Ramos (cell line): ENCODE data around the gene MPND.

Experiments used
- in situ Hi-C: fragments of 300-500 bp; cut with MboI; formaldehyde crosslinking; loops from one replicate; pipeline ENCODE4 v1.14.3; 2022; ENCODE audit warnings: low sequenced_read_pairs; ENCODE audit not compliant: unreplicated experiment

Gene MPND, protein sequence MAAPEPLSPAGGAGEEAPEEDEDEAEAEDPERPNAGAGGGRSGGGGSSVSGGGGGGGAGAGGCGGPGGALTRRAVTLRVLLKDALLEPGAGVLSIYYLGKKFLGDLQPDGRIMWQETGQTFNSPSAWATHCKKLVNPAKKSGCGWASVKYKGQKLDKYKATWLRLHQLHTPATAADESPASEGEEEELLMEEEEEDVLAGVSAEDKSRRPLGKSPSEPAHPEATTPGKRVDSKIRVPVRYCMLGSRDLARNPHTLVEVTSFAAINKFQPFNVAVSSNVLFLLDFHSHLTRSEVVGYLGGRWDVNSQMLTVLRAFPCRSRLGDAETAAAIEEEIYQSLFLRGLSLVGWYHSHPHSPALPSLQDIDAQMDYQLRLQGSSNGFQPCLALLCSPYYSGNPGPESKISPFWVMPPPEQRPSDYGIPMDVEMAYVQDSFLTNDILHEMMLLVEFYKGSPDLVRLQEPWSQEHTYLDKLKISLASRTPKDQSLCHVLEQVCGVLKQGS

GRCh38 chr19:4343370-4344307 is at the start of gene MPND:
Gene MPND, plus strand, starts transcription at chr19:4343562. Its CDS starts 32 bp downstream, at chr19:4343594.
- in situ Hi-C loops: no loop called here

DNA sequence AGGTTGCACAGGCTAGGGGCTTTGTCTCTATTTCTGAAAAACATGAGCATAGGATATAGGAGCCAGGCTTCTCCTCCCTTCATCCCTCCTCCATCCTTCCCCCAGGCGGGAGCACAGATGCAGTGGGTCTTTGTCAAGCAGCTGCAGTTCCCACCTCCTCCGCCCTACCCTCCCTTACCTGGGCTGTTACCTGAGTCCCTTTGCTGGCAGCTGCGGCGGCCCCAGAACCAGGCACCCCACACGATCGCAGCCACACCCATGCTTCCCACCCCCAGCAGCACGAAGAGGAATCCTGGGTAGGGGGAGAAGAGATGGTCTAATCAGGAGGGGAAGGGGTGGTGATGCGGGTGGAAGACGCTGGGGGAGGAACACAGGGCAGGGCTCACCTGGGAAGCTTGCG is 49.0 kb upstream of the MPND start:
- in situ Hi-C loops: no loop called here

DNA sequence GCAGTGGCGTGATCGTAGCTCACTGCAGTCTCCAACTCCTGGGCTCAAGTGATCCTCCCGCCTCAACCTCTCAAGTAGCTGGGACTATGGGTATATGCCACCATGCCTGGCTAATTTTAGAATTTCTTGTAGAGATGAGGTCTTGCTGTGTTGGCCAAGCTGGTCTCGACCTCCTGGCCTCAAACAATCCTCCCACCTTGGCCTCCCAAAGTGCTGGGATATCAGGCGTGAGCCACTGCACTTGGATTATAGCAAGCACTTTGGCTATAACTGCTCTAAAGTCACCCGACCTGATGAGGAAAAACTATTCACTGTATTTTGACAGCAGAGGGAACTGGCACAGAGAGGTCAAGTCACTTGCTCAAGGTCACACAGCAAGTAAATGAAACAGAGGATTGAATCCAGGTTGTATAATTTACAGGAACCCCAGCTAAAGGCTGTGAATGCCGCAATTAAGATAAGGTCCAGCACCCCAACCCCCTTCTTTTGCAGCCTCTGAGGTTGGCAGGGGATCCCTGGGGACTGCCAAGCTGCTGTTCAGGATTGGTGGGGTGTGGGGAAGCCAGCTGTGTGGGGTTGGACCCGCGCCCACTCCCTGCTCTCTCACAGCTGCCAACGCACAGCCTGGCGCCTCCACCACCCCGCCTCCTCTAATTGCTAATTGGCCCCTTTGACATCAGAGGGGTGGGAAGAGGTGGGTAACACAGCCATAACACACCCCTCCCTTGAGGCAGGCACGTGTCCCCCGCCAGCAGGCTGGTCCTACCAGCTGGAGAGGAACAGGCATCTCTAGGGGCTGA is 47.2 kb upstream of the MPND start:
- in situ Hi-C loops: no loop called here

- in situ Hi-C loops: no loop called here
Observed at GRCh38 chr19:4297901-4298809, 45.2 kb upstream of the MPND start.

GRCh38 chr19:4298810-4299550 is 44.4 kb upstream of the MPND start:
- in situ Hi-C loops: no loop called here

- in situ Hi-C loops: no loop called here
Observed at GRCh38 chr19:4300589-4300988, 42.8 kb upstream of the MPND start.

GRCh38 chr19:4301590-4302242 is 41.6 kb upstream of the MPND start:
- in situ Hi-C loops: no loop called here

- in situ Hi-C loops: no loop called here
Observed at GRCh38 chr19:4302243-4302640, 41.1 kb upstream of the MPND start, which contains the start of gene TMIGD2. Gene TMIGD2, minus strand, starts transcription at chr19:4302389. Its CDS starts 4 bp downstream, at chr19:4302385.

GRCh38 chr19:4303819-4304537 is 39.4 kb upstream of the MPND start:
- in situ Hi-C loops: no loop called here

DNA sequence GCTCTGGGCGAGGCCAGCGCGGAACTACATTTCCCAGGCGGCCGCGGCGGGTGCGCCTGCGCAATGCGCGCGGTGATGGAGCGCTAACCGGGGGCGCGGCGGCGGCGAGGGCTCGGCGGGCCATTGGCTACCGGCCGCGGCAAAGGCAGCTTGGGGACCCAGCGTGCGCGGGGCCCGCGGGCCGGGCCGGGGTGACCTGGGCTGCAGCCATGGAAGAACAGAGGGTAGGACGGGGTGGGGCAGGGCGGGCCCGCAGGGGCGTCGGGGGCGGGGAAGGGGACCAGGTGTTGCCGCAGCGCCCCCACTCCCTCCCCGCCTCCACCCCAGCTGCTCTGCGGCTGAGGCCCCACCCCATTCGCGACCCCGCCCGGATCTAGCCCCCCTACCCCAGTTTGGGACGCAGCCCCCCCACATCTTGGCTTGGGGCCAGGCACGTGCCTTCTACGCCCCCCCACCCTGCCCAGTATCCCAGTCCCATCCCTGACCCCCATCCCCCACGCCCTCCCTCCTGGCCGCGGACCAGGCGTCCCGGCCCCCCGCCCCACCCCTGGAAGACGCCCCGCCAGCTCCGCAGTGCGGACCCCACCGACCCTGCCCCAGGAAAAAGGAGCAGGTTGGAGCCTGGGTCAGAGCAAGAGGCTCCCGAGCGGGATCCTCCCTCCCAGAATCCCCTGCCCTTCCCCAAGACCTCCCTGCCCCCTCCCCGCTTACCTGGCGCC is 38.7 kb upstream of the MPND start, which contains the start of gene FSD1:
Gene FSD1, plus strand, starts transcription at position 61 of the 719 bp plus-strand sequence. Its CDS starts 149 bp downstream, at position 210.
- in situ Hi-C loops: no loop called here

DNA sequence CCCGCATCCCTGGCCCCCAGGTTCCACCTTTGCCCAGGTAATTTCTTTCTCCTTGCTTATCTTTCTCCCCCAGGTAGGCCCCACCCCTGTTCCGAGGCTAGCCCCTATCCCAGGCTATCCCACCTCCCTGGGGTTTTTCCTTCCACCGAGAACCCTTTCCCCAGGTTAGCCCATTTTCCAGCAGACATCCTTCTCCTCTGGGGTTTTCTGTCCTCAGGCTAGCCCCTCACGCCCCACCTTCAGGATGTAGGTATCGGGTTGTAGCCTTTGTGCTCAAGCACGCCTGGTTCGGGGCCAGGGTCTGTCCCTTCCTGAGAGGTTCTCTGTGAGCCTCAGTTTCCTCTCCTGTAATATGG is 38.1 kb upstream of the MPND start:
- in situ Hi-C loops: no loop called here

- in situ Hi-C loops: no loop called here
Observed at GRCh38 chr19:4305659-4306058, 37.7 kb upstream of the MPND start.

- in situ Hi-C loops: no loop called here
Observed at GRCh38 chr19:4310247-4311121, 32.9 kb upstream of the MPND start.

DNA sequence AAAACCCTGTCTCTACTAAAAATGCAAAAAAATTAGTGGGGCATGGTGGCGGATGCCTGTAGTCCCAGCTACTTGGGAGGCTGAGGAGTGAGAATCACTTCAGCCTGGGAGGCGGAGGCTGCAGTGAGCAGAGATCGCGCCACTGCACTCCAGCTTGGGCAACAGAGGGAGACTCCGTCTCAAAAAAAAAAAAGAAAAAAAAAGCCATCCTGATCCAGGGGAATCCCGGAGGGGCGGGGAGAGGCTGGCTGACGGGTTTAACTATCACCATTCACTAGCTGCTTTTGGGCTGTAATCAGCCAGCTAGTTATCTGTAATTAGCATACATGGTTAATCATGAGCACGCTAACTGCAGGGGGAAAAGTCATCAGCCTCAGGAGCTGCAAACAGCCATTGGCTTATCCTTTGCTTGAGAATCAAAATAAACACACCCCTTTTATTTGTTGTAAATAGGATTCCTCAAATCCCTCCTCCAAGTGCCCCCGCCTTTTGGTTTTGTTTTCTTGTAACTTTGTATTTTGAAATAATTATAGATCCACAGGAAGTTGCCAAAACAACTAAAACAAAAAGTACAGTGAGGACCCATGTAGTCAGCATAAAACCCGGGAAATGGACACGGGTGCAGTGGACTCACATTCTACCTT is 29.4 kb upstream of the MPND start:
- in situ Hi-C loops: no loop called here

DNA sequence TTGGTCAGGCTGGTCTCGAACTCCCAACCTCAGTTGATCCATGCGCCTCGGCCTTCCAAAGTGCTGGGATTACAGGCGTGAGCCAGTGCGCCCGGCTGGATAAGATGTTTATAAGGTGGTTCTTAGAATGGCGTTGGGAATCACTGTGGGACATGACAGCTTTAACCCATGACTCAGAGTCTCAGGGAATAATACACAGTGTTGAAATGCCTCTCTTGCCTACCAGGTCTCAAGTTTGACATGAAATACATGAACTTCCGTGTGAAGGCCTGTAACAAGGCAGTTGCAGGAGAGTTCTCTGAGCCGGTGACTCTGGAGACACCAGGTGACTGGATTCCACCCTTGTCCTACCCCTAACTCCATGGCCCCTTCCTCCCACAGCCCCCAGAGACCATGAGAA is 26.4 kb upstream of the MPND start:
- in situ Hi-C loops: no loop called here
